ENCODE data around the gene KIAA2012.
"Not testable (repeated sequence)": the region's sequence is repeated elsewhere in the genome, so short reads cannot be mapped to it uniquely, and the experiment has no call there.

Gene KIAA2012

DNA sequence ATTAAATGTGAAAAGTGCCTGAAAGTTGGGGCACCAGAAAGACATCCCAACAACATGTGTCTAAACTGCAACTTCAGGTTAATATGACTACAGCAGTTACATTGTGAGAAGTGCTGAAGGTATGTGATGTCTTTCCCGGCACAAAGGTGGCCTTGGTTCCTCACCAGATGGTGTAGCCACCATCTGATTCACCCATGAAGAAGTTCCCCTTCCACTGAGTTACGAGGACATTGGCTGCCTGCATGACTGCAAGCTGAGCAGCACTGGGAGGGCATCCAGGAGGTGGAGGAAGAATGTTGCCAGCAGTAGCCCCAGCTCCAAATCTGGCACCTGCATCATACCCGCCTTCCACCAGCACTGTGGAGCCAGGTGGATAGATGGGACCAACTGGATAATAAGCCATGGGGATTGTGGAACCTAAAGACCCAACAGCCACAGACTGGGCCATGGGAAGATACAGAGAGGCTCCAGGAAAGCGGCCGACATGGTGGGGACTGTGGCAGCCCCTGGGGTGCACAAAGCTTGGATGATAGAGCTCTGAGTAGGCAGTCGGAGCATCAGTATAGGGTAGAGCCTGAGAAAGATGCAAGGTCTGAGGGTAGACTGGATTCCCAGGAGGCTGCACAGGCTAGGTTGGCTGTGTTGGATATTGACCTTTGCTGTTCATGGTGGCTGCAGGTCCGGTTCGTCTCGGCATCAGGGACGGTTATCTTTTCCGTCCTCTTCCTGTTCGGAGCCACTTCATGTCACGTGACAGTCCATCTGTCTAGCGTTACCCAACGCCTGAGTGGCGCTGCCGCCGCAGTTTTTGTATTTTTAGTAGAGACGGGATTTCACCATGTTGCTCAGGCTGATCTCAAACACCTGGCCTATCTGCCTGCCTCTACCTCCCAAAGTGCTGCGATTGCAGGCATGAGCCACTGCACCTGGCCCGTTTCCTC, 128.4 kb downstream of the KIAA2012 start:
- Histone ChIP-seq H3K36me3 (ENCODE audit: control insufficient read depth in 1 of 2, insufficient read depth in 2 of 2, low read length in 2 of 2) (peaks cover 0 to 8% of the 10 kb centered on the region in 2 donors), H3K9ac (ENCODE audit: low read depth in 1 of 2, low read length in 2 of 2) (no peak overlapping the region), H3K9me3 (ENCODE audit: control insufficient read depth in 1 of 2, low read length in 2 of 2) (no peaks in the 10 kb centered on the region), H3K4me3 (ENCODE audit: low read depth in 1 of 2, low read length in 2 of 2) (no peak overlapping the region), H3K4me1 (ENCODE audit: control insufficient read depth in 1 of 2, insufficient read depth in 2 of 2, low read length in 2 of 2) (no peaks in the 10 kb centered on the region), H3K27ac (ENCODE audit: low read depth, low read length) (no peak overlapping the region), H3K27me3 (ENCODE audit: control insufficient read depth in 1 of 2, insufficient read depth in 2 of 2, low read length in 2 of 2) (no peaks in the 10 kb centered on the region)

DNA sequence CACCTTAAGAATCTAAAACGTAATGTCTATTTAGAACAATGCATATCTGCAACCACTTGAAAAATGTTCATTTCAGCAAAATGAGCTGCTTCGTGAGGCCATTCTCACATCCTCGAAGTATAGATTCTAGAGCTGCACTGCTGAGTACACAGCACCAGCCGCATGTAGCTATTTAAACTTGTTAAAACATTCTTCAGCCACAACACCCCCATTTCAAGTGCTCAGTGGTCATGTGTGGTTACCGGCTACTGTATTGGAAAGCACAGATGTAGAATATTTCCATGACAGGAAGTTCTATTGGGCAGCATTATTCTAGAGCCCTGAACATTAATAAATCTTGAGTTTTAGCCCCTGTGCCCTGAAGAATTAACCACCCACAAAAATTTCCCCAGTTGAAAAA, 130.3 kb downstream of the KIAA2012 start:
- no peaks in the 10 kb centered on the region for H3K9me3 ChIP-seq (ENCODE audit: control insufficient read depth in 1 of 2, low read length in 2 of 2)
- no peak overlapping the region for H3K9ac ChIP-seq (ENCODE audit: low read depth in 1 of 2, low read length in 2 of 2)
- no peaks in the 10 kb centered on the region for H3K27me3 ChIP-seq (ENCODE audit: control insufficient read depth in 1 of 2, insufficient read depth in 2 of 2, low read length in 2 of 2)
- no peaks in the 10 kb centered on the region for H3K4me1 ChIP-seq (ENCODE audit: control insufficient read depth in 1 of 2, insufficient read depth in 2 of 2, low read length in 2 of 2)
- H3K36me3 ChIP-seq (ENCODE audit: control insufficient read depth in 1 of 2, insufficient read depth in 2 of 2, low read length in 2 of 2): peaks cover 0 to 19% of the 10 kb centered on the region in 2 donors
- H3K27ac ChIP-seq (ENCODE audit: low read depth, low read length): no peak overlapping the region
- H3K4me3 ChIP-seq (ENCODE audit: low read depth in 1 of 2, low read length in 2 of 2): no peak overlapping the region

DNA sequence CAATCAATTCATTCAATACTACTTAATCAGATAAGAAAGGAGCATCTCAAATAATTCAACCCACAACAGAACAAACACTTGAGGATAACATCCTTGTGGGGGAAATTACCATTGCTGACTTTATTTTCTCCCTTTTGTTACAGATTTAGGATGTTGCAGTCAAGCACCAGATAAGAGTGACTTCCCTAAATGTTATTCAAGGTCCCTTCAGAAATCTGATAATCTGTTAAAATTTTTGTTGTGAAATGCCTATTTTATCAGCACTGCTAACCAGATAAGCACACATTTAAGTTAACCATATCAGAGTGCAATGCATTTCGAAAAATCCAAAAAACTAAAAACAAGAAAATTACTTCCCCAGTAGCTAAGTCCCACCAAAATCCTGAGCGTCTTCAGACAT, 131.8 kb downstream of the KIAA2012 start:
- Histone ChIP-seq H3K36me3 (ENCODE audit: control insufficient read depth in 1 of 2, insufficient read depth in 2 of 2, low read length in 2 of 2) (peaks cover 0 to 26% of the 10 kb centered on the region in 2 donors), H3K4me1 (ENCODE audit: control insufficient read depth in 1 of 2, insufficient read depth in 2 of 2, low read length in 2 of 2) (no peaks in the 10 kb centered on the region), H3K4me3 (ENCODE audit: low read depth in 1 of 2, low read length in 2 of 2) (no peak overlapping the region)

DNA sequence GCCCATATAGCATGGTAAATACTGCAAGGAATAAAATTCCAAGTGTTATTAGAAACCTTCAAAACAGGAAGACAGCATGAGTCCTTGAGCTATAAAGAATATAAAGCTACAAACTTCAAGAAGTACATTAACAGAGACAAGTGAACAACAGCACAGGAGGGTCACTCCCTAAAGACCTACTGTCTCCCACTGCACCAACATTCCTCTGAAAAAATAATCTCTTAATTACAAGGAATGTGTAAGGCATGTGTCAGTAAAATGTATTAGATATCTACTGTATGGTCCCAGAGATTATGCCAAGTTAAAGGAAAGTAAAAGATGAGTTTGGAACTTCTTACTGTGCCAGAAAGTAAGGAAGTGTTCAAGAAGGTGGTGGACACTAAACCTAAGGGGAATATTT, 135.5 kb downstream of the KIAA2012 start:
- Histone ChIP-seq H3K27me3 (ENCODE audit: control insufficient read depth in 1 of 2, insufficient read depth in 2 of 2, low read length in 2 of 2) (no peaks in the 10 kb centered on the region), H3K4me1 (ENCODE audit: control insufficient read depth in 1 of 2, insufficient read depth in 2 of 2, low read length in 2 of 2) (no peaks in the 10 kb centered on the region), H3K36me3 (ENCODE audit: control insufficient read depth in 1 of 2, insufficient read depth in 2 of 2, low read length in 2 of 2) (peaks cover 0 to 43% of the 10 kb centered on the region in 2 donors)

More for the DNA sequence above, 131.8 kb downstream of the KIAA2012 start:
- H3K27me3 ChIP-seq (ENCODE audit: control insufficient read depth in 1 of 2, insufficient read depth in 2 of 2, low read length in 2 of 2): no peaks in the 10 kb centered on the region
- H3K9ac ChIP-seq (ENCODE audit: low read depth in 1 of 2, low read length in 2 of 2): no peak overlapping the region
- no peak overlapping the region for H3K27ac ChIP-seq (ENCODE audit: low read depth, low read length)
- H3K9me3 ChIP-seq (ENCODE audit: control insufficient read depth in 1 of 2, low read length in 2 of 2): no peaks in the 10 kb centered on the region

DNA sequence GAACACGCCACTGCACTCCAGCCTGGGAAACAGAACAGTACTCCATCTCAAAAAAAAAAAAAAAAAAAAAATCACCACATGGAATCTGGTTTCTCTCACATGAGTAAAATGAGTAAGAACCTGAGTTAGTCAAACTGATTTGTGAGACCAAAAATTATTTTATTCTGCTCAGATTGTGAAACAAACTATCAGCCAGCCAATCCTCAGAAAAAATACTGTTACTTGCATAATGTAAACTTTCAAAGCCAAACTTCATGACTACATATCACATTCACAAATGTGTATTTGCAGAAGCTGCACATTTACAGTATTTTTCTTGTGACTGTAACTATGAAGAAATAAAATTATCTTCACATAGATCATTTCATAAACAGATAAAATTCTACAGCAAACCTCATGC, 142.1 kb downstream of the KIAA2012 start:
- Histone ChIP-seq H3K36me3 (ENCODE audit: control insufficient read depth in 1 of 2, insufficient read depth in 2 of 2, low read length in 2 of 2) (peaks cover 0 to 28% of the 10 kb centered on the region in 2 donors), H3K4me3 (ENCODE audit: low read depth in 1 of 2, low read length in 2 of 2) (no peak overlapping the region), H3K4me1 (ENCODE audit: control insufficient read depth in 1 of 2, insufficient read depth in 2 of 2, low read length in 2 of 2) (no peaks in the 10 kb centered on the region), H3K27ac (ENCODE audit: low read depth, low read length) (no peak overlapping the region), H3K9me3 (ENCODE audit: control insufficient read depth in 1 of 2, low read length in 2 of 2) (no peaks in the 10 kb centered on the region), H3K9ac (ENCODE audit: low read depth in 1 of 2, low read length in 2 of 2) (no peak overlapping the region), H3K27me3 (ENCODE audit: control insufficient read depth in 1 of 2, insufficient read depth in 2 of 2, low read length in 2 of 2) (no peaks in the 10 kb centered on the region)

More for the DNA sequence above, 135.5 kb downstream of the KIAA2012 start:
- no peak overlapping the region for H3K4me3 ChIP-seq (ENCODE audit: low read depth in 1 of 2, low read length in 2 of 2)
- no peak overlapping the region for H3K27ac ChIP-seq (ENCODE audit: low read depth, low read length)
- no peak overlapping the region for H3K9ac ChIP-seq (ENCODE audit: low read depth in 1 of 2, low read length in 2 of 2)
- no peaks in the 10 kb centered on the region for H3K9me3 ChIP-seq (ENCODE audit: control insufficient read depth in 1 of 2, low read length in 2 of 2)

DNA sequence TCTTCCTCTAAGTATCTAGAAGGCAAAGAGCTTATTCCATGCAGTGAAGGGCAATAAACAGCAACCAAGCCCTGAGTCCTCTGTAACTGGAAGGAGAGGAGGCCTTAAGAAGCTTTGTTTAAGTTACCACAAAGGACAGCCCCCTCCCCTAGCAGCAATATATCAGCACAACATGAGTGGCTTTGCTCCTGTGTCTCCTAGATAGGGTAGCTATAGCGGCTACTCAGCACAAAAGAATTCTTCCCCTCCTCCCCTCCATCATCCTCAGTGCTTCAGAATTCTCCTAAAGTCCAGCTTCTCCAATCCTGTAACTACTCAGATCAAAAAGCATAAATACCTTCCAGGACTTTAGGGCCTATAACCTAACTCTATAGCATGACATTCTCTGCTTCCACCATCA, 148.8 kb downstream of the KIAA2012 start:
- no peaks in the 10 kb centered on the region for H3K9me3 ChIP-seq (ENCODE audit: control insufficient read depth in 1 of 2, low read length in 2 of 2)
- H3K27me3 ChIP-seq (ENCODE audit: control insufficient read depth in 1 of 2, insufficient read depth in 2 of 2, low read length in 2 of 2): no peaks in the 10 kb centered on the region
- no peak overlapping the region for H3K9ac ChIP-seq (ENCODE audit: low read depth in 1 of 2, low read length in 2 of 2)
- no peak overlapping the region for H3K4me3 ChIP-seq (ENCODE audit: low read depth in 1 of 2, low read length in 2 of 2)
- H3K4me1 ChIP-seq (ENCODE audit: control insufficient read depth in 1 of 2, insufficient read depth in 2 of 2, low read length in 2 of 2): no peaks in the 10 kb centered on the region
- peaks cover 0 to 12% of the 10 kb centered on the region in 2 donors for H3K36me3 ChIP-seq (ENCODE audit: control insufficient read depth in 1 of 2, insufficient read depth in 2 of 2, low read length in 2 of 2)
- no peak overlapping the region for H3K27ac ChIP-seq (ENCODE audit: low read depth, low read length)

DNA sequence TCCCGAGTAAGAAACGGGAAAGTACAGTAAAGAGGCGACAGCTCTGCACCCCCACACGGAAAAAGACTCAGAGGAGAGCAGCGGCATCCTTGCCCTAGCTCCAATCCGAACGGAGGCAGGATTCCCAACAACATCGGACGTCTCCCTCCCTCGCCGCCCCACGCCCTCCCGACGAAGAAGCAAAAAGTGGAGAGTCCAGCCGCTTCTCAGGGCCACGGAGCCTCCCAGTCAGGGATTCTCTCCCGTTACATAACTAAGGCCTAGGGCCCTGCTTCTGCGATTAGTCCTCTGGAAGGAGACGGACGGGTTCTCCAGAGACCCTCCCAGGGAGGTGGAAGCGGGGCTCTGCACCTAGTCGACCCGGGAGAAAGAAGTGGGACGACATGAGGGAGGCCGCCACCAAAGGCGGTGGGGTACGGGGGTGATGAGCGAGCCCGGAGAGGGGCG, 164.8 kb downstream of the KIAA2012 start:
- Histone ChIP-seq H3K9ac (ENCODE audit: low read depth in 1 of 2, low read length in 2 of 2) (peak overlapping the region; percentile 82 to 88), H3K9me3 (ENCODE audit: control insufficient read depth in 1 of 2, low read length in 2 of 2) (no peaks in the 10 kb centered on the region), H3K27me3 (ENCODE audit: control insufficient read depth in 1 of 2, insufficient read depth in 2 of 2, low read length in 2 of 2) (no peaks in the 10 kb centered on the region), H3K4me3 (ENCODE audit: low read depth in 1 of 2, low read length in 2 of 2) (peak overlapping the region; percentile 88 to 95), H3K36me3 (ENCODE audit: control insufficient read depth in 1 of 2, insufficient read depth in 2 of 2, low read length in 2 of 2) (no peaks in the 10 kb centered on the region), H3K4me1 (ENCODE audit: control insufficient read depth in 1 of 2, insufficient read depth in 2 of 2, low read length in 2 of 2) (peaks cover 6 to 15% of the 10 kb centered on the region in 2 donors), H3K27ac (ENCODE audit: low read depth, low read length) (peak overlapping the region; percentile 70)

DNA sequence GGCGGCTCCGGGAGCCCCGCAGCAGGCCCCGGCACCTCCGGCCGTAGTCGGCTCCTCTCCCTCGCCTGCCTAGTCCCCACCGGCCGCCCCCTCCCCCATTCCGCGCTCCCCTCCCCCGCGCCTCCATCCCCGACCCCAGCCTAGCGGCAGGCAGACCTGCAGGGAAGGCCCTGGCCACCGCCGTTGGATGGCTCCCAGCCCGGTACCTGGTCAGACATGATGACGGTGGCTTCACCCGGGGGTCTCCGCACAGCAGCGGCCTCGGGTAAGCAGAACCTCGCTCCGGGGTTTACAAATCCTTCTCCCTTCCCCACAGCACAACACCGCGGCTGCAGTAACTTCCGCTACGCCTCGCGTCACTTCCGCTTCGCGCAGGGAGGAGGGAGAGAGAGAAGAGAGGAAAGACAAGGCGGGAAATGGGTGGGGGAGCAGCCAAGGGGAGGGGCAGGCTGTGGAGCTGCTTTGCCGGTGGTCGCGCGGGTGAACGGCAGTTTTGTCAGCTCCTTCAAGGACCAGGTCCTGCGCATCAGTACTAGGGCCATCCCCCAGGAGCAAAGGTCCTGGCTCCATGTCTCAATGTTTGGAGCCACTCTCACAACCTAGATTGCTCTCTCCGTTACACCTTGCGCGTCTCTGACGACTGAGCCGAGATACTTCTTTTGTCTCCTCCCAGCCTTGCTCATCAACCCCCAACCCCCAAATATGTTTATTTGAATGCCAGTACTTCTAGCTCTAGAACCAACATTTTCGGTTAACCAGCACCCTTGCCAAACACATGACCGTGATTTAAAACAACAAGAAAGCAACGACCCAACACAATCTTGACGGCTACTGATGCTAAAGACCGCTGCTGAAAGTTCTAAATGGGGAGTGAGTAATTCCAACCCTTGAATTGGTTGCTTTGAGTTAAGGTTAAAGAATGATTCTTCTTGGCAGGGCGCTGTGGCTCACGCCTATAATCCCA, 165.5 kb downstream of the KIAA2012 start, which contains the start of gene SUMO1:
Gene SUMO1, minus strand, starts transcription at position 364 of the 964 bp plus-strand sequence. Its CDS starts 146 bp downstream, at position 218.
- peak within 1 kb of the TSS; percentile 70 for H3K27ac ChIP-seq (ENCODE audit: low read depth, low read length)
- peaks cover 6 to 15% of the 10 kb centered on the region in 2 donors for H3K4me1 ChIP-seq (ENCODE audit: control insufficient read depth in 1 of 2, insufficient read depth in 2 of 2, low read length in 2 of 2)
- peak within 1 kb of the TSS; percentile 82 to 88 for H3K9ac ChIP-seq (ENCODE audit: low read depth in 1 of 2, low read length in 2 of 2)
- no peaks in the 10 kb centered on the region for H3K9me3 ChIP-seq (ENCODE audit: control insufficient read depth in 1 of 2, low read length in 2 of 2)
- peak within 1 kb of the TSS; percentile 88 to 95 for H3K4me3 ChIP-seq (ENCODE audit: low read depth in 1 of 2, low read length in 2 of 2)
- no peaks in the 10 kb centered on the region for H3K27me3 ChIP-seq (ENCODE audit: control insufficient read depth in 1 of 2, insufficient read depth in 2 of 2, low read length in 2 of 2)
- H3K36me3 ChIP-seq (ENCODE audit: control insufficient read depth in 1 of 2, insufficient read depth in 2 of 2, low read length in 2 of 2): no peaks in the 10 kb centered on the region

DNA sequence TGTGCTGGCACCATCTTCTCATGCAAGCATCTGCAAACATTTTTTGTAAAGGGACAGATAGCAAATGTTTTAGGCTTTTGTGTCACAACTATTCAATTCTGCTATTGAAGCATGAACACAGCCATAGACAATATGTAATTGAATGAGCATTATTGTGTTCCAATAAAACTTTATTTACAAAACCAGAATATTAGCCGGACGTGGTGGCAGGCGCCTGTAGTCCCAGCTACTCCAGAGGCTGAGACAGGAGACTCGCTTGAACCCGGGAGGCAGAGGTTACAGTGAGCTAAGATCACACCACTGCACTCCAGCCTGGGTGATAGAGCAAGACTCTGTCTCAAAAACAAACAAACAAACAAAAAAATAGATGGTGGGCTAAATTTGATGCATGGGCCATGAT, 174.7 kb downstream of the KIAA2012 start:
- not testable (repeated sequence) for H3K27ac ChIP-seq (ENCODE audit: low read depth, low read length); H3K27me3 ChIP-seq (ENCODE audit: control insufficient read depth in 1 of 2, insufficient read depth in 2 of 2, low read length in 2 of 2); H3K36me3 ChIP-seq (ENCODE audit: control insufficient read depth in 1 of 2, insufficient read depth in 2 of 2, low read length in 2 of 2); H3K4me1 ChIP-seq (ENCODE audit: control insufficient read depth in 1 of 2, insufficient read depth in 2 of 2, low read length in 2 of 2); H3K4me3 ChIP-seq (ENCODE audit: low read depth in 1 of 2, low read length in 2 of 2); H3K9ac ChIP-seq (ENCODE audit: low read depth in 1 of 2, low read length in 2 of 2); H3K9me3 ChIP-seq (ENCODE audit: control insufficient read depth in 1 of 2, low read length in 2 of 2)
